T-cell (primary cell): ENCODE results near the gene TOP1. TPM values are rescaled to one million over a fixed set of nuclear protein-coding genes. Genes with fewer than 3 reads are reported as not detected.
"Not testable (repeated sequence)": the region's sequence is repeated elsewhere in the genome, so short reads cannot be mapped to it uniquely, and the experiment has no call there.

Experiments used
- ATAC-seq, 4 experiments: fragments of 200-7000 bp in 3 of 4; fragments of 150-1000 bp in 1 of 4; cut with Tn5 transposase; replicated peaks in 1 of 4; 1 replicate in 3 of 4; 2 replicates in 1 of 4; pipeline ENCODE4 v1.10.0; 2021; ENCODE audit warnings: moderate library complexity in 3 of 4, mild to moderate bottlenecking in 2 of 4, moderate number of reproducible peaks in 1 of 4
- CTCF ChIA-PET, 2 donors: fragments of 300-600 bp; sonication (Branson Sonifier 250); formaldehyde crosslinking; loops; one replicate each; lab custom pipeline; 2022; ENCODE audit warnings: antibody characterized with exemption in 2 of 2; lab: Charles Lee
- POLR2A ChIA-PET, 2 donors: fragments of 300-600 bp; sonication (Branson Sonifier 250); formaldehyde crosslinking; loops; one replicate each; lab custom pipeline; 2022; ENCODE audit warnings: antibody characterized with exemption in 2 of 2; lab: Charles Lee
- DNase-seq, 35 experiments: peaks; one replicate each; pipeline versions ENCODE4 v3.0.0 to v3.0.0-alpha.2; 2013 to 2023
- H3K27ac ChIP-seq: one replicate; pipeline ENCODE4 v1.5.1; 2013; ENCODE audit warnings: low read length
- H3K27me3 ChIP-seq, 2 experiments: replicated peaks in 1 of 2; 1 replicate in 1 of 2; 2 replicates in 1 of 2; pipeline versions ENCODE4 v1.6.1 to v1.7.0; 2013; ENCODE audit warnings: low read length in 1 of 2, mixed read lengths in 1 of 2; ENCODE audit not compliant: control insufficient read depth in 2 of 2, insufficient read depth in 2 of 2; ENCODE audit errors: extremely low read depth in 1 of 2
- H3K36me3 ChIP-seq, 2 donors: 1 replicate in 1 of 2; 2 replicates in 1 of 2; pipeline versions ENCODE4 v1.6.1 to v1.7.0; 2013; ENCODE audit warnings: low read length in 1 of 2; ENCODE audit not compliant: control insufficient read depth in 2 of 2, insufficient read depth in 1 of 2; ENCODE audit errors: extremely low read depth in 1 of 2
- H3K4me1 ChIP-seq, 2 experiments: 1 replicate in 1 of 2; 2 replicates in 1 of 2; pipeline versions ENCODE4 v1.6.1 to v1.7.0; 2013; ENCODE audit warnings: low read length in 2 of 2, mixed read lengths in 1 of 2; ENCODE audit not compliant: insufficient read depth in 2 of 2, control insufficient read depth in 1 of 2; ENCODE audit errors: extremely low read depth in 1 of 2
- H3K4me3 ChIP-seq, 2 donors: 1 replicate in 1 of 2; 2 replicates in 1 of 2; pipeline versions ENCODE4 v1.5.1 to v1.7.0; 2013; ENCODE audit warnings: mild to moderate bottlenecking in 2 of 2, low read length in 1 of 2, moderate library complexity in 1 of 2; ENCODE audit not compliant: control insufficient read depth in 1 of 2; ENCODE audit errors: extremely low read depth in 1 of 2
- H3K9me3 ChIP-seq: 2 replicates; pipeline ENCODE4 v1.7.0; 2013
- H3K27ac Mint-ChIP-seq, 2 donors: one replicate each; pipeline ENCODE4 v1.8.0; 2020 to 2021; ENCODE audit warnings: mild to moderate bottlenecking in 2 of 2, mixed read lengths in 2 of 2
- H3K27me3 Mint-ChIP-seq, 2 donors: one replicate each; pipeline ENCODE4 v1.8.0; 2021 to 2022; ENCODE audit warnings: mixed read lengths in 2 of 2
- H3K36me3 Mint-ChIP-seq: one replicate; pipeline ENCODE4 v1.8.0; 2021; ENCODE audit warnings: mixed read lengths
- H3K4me1 Mint-ChIP-seq, 3 donors: one replicate each; pipeline ENCODE4 v1.8.0; 2020 to 2022; ENCODE audit warnings: mixed read lengths in 3 of 3, mild to moderate bottlenecking in 1 of 3
- H3K4me3 Mint-ChIP-seq, 3 donors: one replicate each; pipeline ENCODE4 v1.8.0; 2020 to 2022; ENCODE audit warnings: mild to moderate bottlenecking in 3 of 3, mixed read lengths in 3 of 3, moderate library complexity in 3 of 3
- H3K9me3 Mint-ChIP-seq, 3 donors: one replicate each; pipeline ENCODE4 v1.8.0; 2020 to 2022; ENCODE audit warnings: mixed read lengths in 3 of 3
- WGBS: methylation state at CpG from one replicate; pipeline ENCODE4 v1.1.5; 2013; ENCODE audit warnings: missing lambda C conversion rate; ENCODE audit not compliant: insufficient coverage; 5-methylcytosine and 5-hydroxymethylcytosine counted together
- total RNA-seq, 35 experiments: library from RNA in 6 of 35; stranded (reverse) in 6 of 35; fragments of 120-200 nt in 1 of 35; gene quantifications; one replicate each; pipeline versions ENCODE4 v1.2.1 to v1.2.4 and lab custom pipeline; 2013 to 2026

Gene TOP1
- total RNA-seq, 5 donors from 2014 or later (not counting 1 experiment from before 2014, with no cell fraction given) = 30.2 to 41.2 (median 38.1) TPM

GRCh38 chr20:41132388-41132775 is 103.8 kb downstream of the TOP1 start:
- ATAC-seq, H3K9me3 ChIP-seq, H3K36me3 Mint-ChIP-seq, H3K4me3 Mint-ChIP-seq, DNase-seq, H3K36me3 ChIP-seq, H3K27me3 ChIP-seq, H3K27me3 Mint-ChIP-seq, H3K27ac Mint-ChIP-seq, H3K27ac ChIP-seq, H3K9me3 Mint-ChIP-seq, H3K4me3 ChIP-seq: not testable (repeated sequence)
- H3K4me1 Mint-ChIP-seq = peaks cover 29 to 33% (median 30%) of the 10 kb centered on the region in 3 donors
- ChIA-PET POLR2A (interaction anchor here in 1 of 2 donors (0.5 kb wide), 1 partner anchor 85 kb away, joined by 4 read pairs; no protein-coding TSS in a partner anchor), CTCF (interaction anchor here in 1 of 2 donors (0.5 to 0.6 kb wide), 3 partner anchors 25 to 85 kb away, joined by 3 to 4 read pairs (median 3); no protein-coding TSS in a partner anchor)
- 100% methylated on average over 1 of the region's 9 CpGs for WGBS
- H3K4me1 ChIP-seq = peaks cover 21 to 35% of the 10 kb centered on the region in 2 experiments

DNA sequence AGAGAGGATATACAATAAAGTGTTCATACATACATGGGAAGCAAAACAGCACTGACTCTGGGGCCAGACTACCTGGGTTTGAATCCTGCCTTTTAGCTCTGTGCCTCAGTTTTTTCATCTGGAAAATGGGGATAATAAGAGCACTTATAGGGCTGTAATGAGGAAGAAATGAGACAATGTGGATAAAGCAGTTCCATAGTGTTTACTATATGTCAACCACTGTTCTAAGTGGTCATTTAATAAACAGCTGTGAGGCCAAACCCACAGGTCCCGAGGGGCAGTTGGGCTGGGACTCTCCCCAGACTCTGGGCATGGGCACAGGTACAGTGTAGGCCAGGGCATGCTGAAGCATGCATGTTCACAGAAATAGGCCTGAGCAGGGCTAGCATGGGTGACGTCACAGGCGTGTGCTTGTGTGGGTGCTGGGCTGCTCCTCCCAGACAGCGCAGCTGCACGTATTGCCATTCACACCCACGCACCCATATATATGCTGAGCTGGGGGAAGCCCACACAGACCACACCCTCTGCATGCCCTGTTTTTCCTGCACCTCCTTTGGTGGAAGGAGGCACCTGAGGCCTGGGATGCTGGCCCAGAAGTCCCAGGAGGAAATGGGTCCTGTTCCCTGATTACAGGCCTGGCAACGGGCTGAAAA is 105.2 kb downstream of the TOP1 start:
- H3K9me3 Mint-ChIP-seq = no peaks in the 10 kb centered on the region
- H3K36me3 ChIP-seq = no peaks in the 10 kb centered on the region
- no peak overlapping the region for H3K4me3 Mint-ChIP-seq
- peak in 1 of 4 experiments; percentile 21 for ATAC-seq
- H3K9me3 ChIP-seq = no peaks in the 10 kb centered on the region
- 53% methylated on average over 5 of the region's 7 CpGs for WGBS
- H3K27ac Mint-ChIP-seq = peak overlapping the region; percentile 17 to 27
- no peak overlapping the region for H3K4me3 ChIP-seq
- DNase-seq = peak in 27 of 35 experiments; percentile 24 to 75 (median 44)
- peaks cover 21 to 36% of the 10 kb centered on the region in 2 experiments for H3K4me1 ChIP-seq
- no peaks in the 10 kb centered on the region for H3K27me3 Mint-ChIP-seq
- no peak overlapping the region for H3K27ac ChIP-seq
- no peaks in the 10 kb centered on the region for H3K36me3 Mint-ChIP-seq
- ChIA-PET POLR2A (interaction anchor here in 1 of 2 donors (0.7 kb wide), 1 partner anchor 99 kb away, joined by 3 read pairs; no protein-coding TSS in a partner anchor), CTCF (interaction anchor here (0.6 to 3.7 kb wide), 14 partner anchors 13 to 206 kb away, joined by 3 to 57 read pairs (median 6); no protein-coding TSS in a partner anchor)
- no peaks in the 10 kb centered on the region for H3K27me3 ChIP-seq
- H3K4me1 Mint-ChIP-seq = peaks cover 31 to 36% (median 33%) of the 10 kb centered on the region in 3 donors

DNA sequence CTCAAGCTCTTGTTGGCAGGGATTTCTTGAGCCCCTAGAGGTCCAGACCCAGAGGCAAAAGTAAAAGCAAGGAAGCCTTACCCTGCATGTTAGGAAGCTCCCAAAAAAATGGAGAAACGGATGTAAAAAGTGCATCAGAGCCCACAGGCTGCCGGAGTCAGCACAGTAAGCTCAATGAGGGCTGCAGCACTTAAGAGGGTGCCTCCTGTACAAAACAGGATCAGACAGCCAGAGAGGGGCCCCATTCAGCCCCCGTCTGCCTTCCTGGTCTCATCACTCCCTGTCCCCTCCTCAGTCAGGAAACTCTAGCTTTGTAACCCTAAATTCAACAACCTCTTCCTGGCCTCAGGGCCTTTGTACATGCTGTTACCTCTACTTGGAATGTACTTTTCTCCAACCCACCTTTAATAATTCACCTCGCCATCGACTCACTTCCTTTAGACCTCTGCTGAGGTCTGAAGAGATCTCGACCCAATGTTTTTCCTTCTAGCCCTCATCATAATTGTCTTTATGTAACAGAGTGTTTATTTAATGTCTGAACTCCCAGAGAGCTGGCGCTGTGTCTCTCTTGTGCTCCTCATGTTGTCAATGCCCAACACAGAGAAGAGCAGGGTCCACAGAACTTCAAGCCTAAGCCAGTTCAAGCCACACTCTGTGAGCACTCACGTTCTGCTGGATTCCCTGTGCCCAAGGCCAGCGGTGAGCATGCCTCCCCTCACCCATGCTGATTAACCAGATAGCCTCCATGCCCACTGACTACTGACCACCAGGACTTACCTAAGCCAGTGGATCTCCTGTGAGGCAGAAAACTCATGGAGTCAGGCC is 106.0 kb downstream of the TOP1 start:
- Histone ChIP-seq H3K9me3 (no peaks in the 10 kb centered on the region), H3K4me3 (no peak overlapping the region), H3K4me1 (peaks cover 26 to 42% of the 10 kb centered on the region in 2 experiments), H3K36me3 (no peaks in the 10 kb centered on the region), H3K27ac (no peak overlapping the region), H3K27me3 (no peaks in the 10 kb centered on the region)
- CTCF ChIA-PET = interaction anchor here (0.6 to 3.7 kb wide), 40 partner anchors 10 to 206 kb away, joined by 3 to 57 read pairs (median 4); partner anchors contain the start of gene LPIN3 (in 1 of the 2)
- POLR2A ChIA-PET = interaction anchor here in 1 of 2 donors (0.9 kb wide), 1 partner anchor 97 kb away, joined by 4 read pairs; no protein-coding TSS in a partner anchor
- Mint-ChIP-seq H3K4me1 (peaks cover 39 to 44% (median 40%) of the 10 kb centered on the region in 3 donors), H3K4me3 (peak overlapping the region in 1 of 3 donors; percentile 89), H3K27me3 (no peaks in the 10 kb centered on the region), H3K27ac (peak overlapping the region; percentile 42 to 81), H3K9me3 (no peaks in the 10 kb centered on the region), H3K36me3 (no peaks in the 10 kb centered on the region)
- no peak for DNase-seq
- 88% methylated on average over 5 of the region's 9 CpGs for WGBS
- no peak for ATAC-seq

DNA sequence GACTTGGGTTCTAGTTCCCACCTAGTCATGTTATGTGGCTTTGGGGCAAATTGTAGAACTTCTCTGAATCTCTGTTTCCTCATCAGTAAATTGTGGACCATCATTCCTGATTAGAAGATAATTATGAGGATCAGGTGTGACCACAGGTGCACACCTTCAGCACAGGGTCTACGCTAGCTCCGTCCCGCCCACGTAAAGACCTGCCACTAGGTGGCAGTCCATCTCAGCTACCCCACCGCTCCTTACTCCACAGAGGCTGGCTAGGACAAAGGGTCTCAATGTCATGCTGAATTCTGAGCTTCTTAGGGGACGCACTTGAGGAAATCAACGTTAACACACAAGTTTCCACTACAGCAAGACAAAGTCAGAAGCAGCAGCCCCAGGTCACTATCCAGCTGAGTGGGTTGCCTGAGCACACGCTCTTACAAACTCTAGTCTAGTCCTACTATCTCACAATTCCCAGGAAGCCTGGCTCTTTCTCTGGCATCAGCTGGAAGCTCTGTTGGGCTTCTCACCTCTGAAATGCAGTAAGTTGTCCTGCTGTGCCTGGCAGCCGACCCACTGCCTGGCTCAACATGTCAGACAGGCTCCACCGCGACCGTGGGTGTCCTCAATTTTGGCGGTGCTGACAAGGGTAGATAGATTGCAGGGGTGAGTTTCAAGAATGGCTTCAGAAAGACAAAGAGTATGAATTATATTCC is 106.7 kb downstream of the TOP1 start:
- ATAC-seq = peak in 1 of 4 experiments; percentile 25
- H3K27ac Mint-ChIP-seq = peak overlapping the region; percentile 81 to 93
- CTCF ChIA-PET = interaction anchor here (0.6 to 3.7 kb wide), 36 partner anchors 10 to 205 kb away, joined by 3 to 57 read pairs (median 4); partner anchors contain the start of gene LPIN3 (in 2 of the 2)

GRCh38 chr20:41135888-41136679 is 107.5 kb downstream of the TOP1 start:
- DNase-seq = peak in 2 of 35 experiments; percentile 36 to 42
- Histone ChIP-seq H3K4me1 (peaks cover 37 to 57% of the 10 kb centered on the region in 2 experiments), H3K9me3 (no peaks in the 10 kb centered on the region), H3K4me3 (peak overlapping the region; percentile 51 to 58), H3K36me3 (no peaks in the 10 kb centered on the region), H3K27me3 (no peaks in the 10 kb centered on the region), H3K27ac (peak overlapping the region; percentile 38)
- no peaks in the 10 kb centered on the region for H3K27me3 Mint-ChIP-seq
- H3K36me3 Mint-ChIP-seq = no peaks in the 10 kb centered on the region
- CTCF ChIA-PET = interaction anchor here (0.6 to 3.7 kb wide), 29 partner anchors 9 to 205 kb away, joined by 3 to 57 read pairs (median 5); partner anchors contain the start of gene LPIN3 (in 2 of the 2)
- no peaks in the 10 kb centered on the region for H3K9me3 Mint-ChIP-seq
- POLR2A ChIA-PET = interaction anchor here in 1 of 2 donors (0.7 kb wide), 1 partner anchor 37 kb away, joined by 3 read pairs; no protein-coding TSS in a partner anchor
- H3K4me3 Mint-ChIP-seq = peak overlapping the region; percentile 82 to 89 (median 86)
- no peak for ATAC-seq
- H3K4me1 Mint-ChIP-seq = peaks cover 54 to 59% (median 55%) of the 10 kb centered on the region in 3 donors
- peak overlapping the region; percentile 81 to 93 for H3K27ac Mint-ChIP-seq
- 44% methylated on average over 23 of the region's 23 CpGs for WGBS

More for the DNA sequence above, 106.7 kb downstream of the TOP1 start:
- Histone ChIP-seq H3K4me3 (no peak overlapping the region), H3K36me3 (no peaks in the 10 kb centered on the region), H3K4me1 (peaks cover 30 to 49% of the 10 kb centered on the region in 2 experiments), H3K27me3 (no peaks in the 10 kb centered on the region), H3K27ac (no peak overlapping the region), H3K9me3 (no peaks in the 10 kb centered on the region)
- Mint-ChIP-seq H3K36me3 (no peaks in the 10 kb centered on the region), H3K4me1 (peaks cover 46 to 51% (median 48%) of the 10 kb centered on the region in 3 donors), H3K4me3 (peak overlapping the region; percentile 82 to 89 (median 86)), H3K9me3 (no peaks in the 10 kb centered on the region), H3K27me3 (no peaks in the 10 kb centered on the region)
- 19% methylated on average over 8 of the region's 13 CpGs for WGBS
- POLR2A ChIA-PET = interaction anchor here in 1 of 2 donors (0.9 kb wide), 1 partner anchor 96 kb away, joined by 4 read pairs; no protein-coding TSS in a partner anchor
- peak in 32 of 35 experiments; percentile 27 to 84 (median 56) for DNase-seq
